Osteoblast (primary cell): ENCODE results near the gene FATE1. TPM values are rescaled to one million over a fixed set of nuclear protein-coding genes. Genes with fewer than 3 reads are reported as not detected.

Experiments
- DNase-seq: peaks from one replicate; pipeline ENCODE4 v3.0.0; 2011; ENCODE audit warnings: low spot score, mixed read lengths; ENCODE audit not compliant: insufficient read length; ENCODE audit errors: missing footprints
- H2AFZ ChIP-seq: 2 replicates; pipeline ENCODE4 v1.6.0; 2011; ENCODE audit warnings: mild to moderate bottlenecking, low read length
- H3K27ac ChIP-seq: 2 replicates; pipeline ENCODE4 v1.5.1; 2011; ENCODE audit warnings: mild to moderate bottlenecking, low read depth, low read length, moderate library complexity
- H3K27me3 ChIP-seq: 2 replicates; pipeline ENCODE4 v1.6.0; 2012; ENCODE audit warnings: mild to moderate bottlenecking, control low read depth, inconsistent platforms, low read length, moderate library complexity; ENCODE audit not compliant: insufficient read depth
- H3K36me3 ChIP-seq: 2 replicates; pipeline ENCODE4 v1.5.1; 2011; ENCODE audit warnings: mild to moderate bottlenecking, low read length, control low read depth, moderate library complexity; ENCODE audit not compliant: insufficient read depth
- H3K4me1 ChIP-seq: 2 replicates; pipeline ENCODE4 v1.5.1; 2011; ENCODE audit warnings: mild to moderate bottlenecking, low read length, control low read depth, moderate library complexity; ENCODE audit not compliant: insufficient read depth
- H3K4me2 ChIP-seq: 2 replicates; pipeline ENCODE4 v1.6.0; 2011; ENCODE audit warnings: mild to moderate bottlenecking, low read length; ENCODE audit not compliant: insufficient read depth
- H3K4me3 ChIP-seq: fragments of 200-600 bp; sonication (generic); 3 replicates; pipeline ENCODE4 v1.5.1; 2012; ENCODE audit warnings: mild to moderate bottlenecking, low read length, inconsistent platforms; ENCODE audit not compliant: insufficient read depth
- H3K79me2 ChIP-seq: 2 replicates; pipeline ENCODE4 v1.6.0; 2012; ENCODE audit warnings: mild to moderate bottlenecking, low read length, control low read depth, inconsistent platforms; ENCODE audit not compliant: insufficient read depth
- H3K9me3 ChIP-seq: 2 replicates; pipeline ENCODE4 v1.5.1; 2011; ENCODE audit warnings: low read depth, low read length, control low read depth
- H4K20me1 ChIP-seq: 2 replicates; pipeline ENCODE4 v1.6.0; 2012; ENCODE audit warnings: mild to moderate bottlenecking, low read length, control low read depth; ENCODE audit not compliant: insufficient read depth
- CTCF ChIP-seq: IDR thresholded peaks from 2 replicates; pipeline ENCODE4 v1.5.1; 2011; ENCODE audit warnings: mild to moderate bottlenecking, low read depth, low read length, moderate library complexity; ENCODE audit errors: extremely low read depth
- total RNA-seq: library from RNA; depleted of rRNA; stranded (reverse); fragments of >200 nt; gene quantifications from 2 replicates; pipeline ENCODE4 v1.2.3, GENCODE V29; 2012

FATE1 gene
- total RNA-seq, 1 donor, result not detected

GRCh38 chrX:151745651-151746050 lies 29.8 kb downstream of the FATE1 start:
- H3K27ac ChIP-seq, result no peak overlapping the region
- H3K27me3 ChIP-seq, result peaks cover 8% of the 10 kb centered on the region
- no peaks in the 10 kb centered on the region for H4K20me1 ChIP-seq
- no peak overlapping the region for H3K4me3 ChIP-seq
- H3K79me2 ChIP-seq, result no peaks in the 10 kb centered on the region
- no peaks in the 10 kb centered on the region for H3K4me1 ChIP-seq
- no peak for DNase-seq
- H3K36me3 ChIP-seq, result no peaks in the 10 kb centered on the region
- H2AFZ ChIP-seq, result no peak overlapping the region
- no peak overlapping the region for H3K4me2 ChIP-seq
- no peak for TF ChIP-seq CTCF
- H3K9me3 ChIP-seq, result no peaks in the 10 kb centered on the region

- no peak for TF ChIP-seq CTCF
- H4K20me1 ChIP-seq, result no peaks in the 10 kb centered on the region
- no peak overlapping the region for H3K4me3 ChIP-seq
- H3K79me2 ChIP-seq, result no peaks in the 10 kb centered on the region
- no peaks in the 10 kb centered on the region for H3K36me3 ChIP-seq
- no peak for DNase-seq
- H3K4me1 ChIP-seq, result no peaks in the 10 kb centered on the region
- H3K27ac ChIP-seq, result no peak overlapping the region
- H3K9me3 ChIP-seq, result no peaks in the 10 kb centered on the region
- H3K27me3 ChIP-seq, result peaks cover 8% of the 10 kb centered on the region
- H2AFZ ChIP-seq, result no peak overlapping the region
- H3K4me2 ChIP-seq, result no peak overlapping the region
Observed at GRCh38 chrX:151746502-151746901, 30.7 kb downstream of the FATE1 start.

GRCh38 chrX:151750511-151750910 lies 34.7 kb downstream of the FATE1 start:
- Histone ChIP-seq H3K36me3 (no peaks in the 10 kb centered on the region), H3K4me2 (no peak overlapping the region), H3K79me2 (no peaks in the 10 kb centered on the region), H3K4me1 (peaks cover 11% of the 10 kb centered on the region), H3K27me3 (peaks cover 8% of the 10 kb centered on the region), H3K9me3 (no peaks in the 10 kb centered on the region), H4K20me1 (no peaks in the 10 kb centered on the region), H2AFZ (no peak overlapping the region), H3K4me3 (no peak overlapping the region), H3K27ac (no peak overlapping the region)
- no peak for TF ChIP-seq CTCF
- no peak for DNase-seq

- H3K4me1 ChIP-seq, result peaks cover 11% of the 10 kb centered on the region
- H3K4me3 ChIP-seq, result no peak overlapping the region
- no peaks in the 10 kb centered on the region for H3K79me2 ChIP-seq
- no peaks in the 10 kb centered on the region for H3K9me3 ChIP-seq
- no peak for TF ChIP-seq CTCF
- no peak overlapping the region for H3K27ac ChIP-seq
- peak; percentile 72 for DNase-seq
- H3K4me2 ChIP-seq, result no peak overlapping the region
- H3K36me3 ChIP-seq, result no peaks in the 10 kb centered on the region
- peaks cover 8% of the 10 kb centered on the region for H3K27me3 ChIP-seq
- H4K20me1 ChIP-seq, result no peaks in the 10 kb centered on the region
- no peak overlapping the region for H2AFZ ChIP-seq
Observed at GRCh38 chrX:151752847-151753246, 37.0 kb downstream of the FATE1 start.
